A549 (cell line): Measurements from ENCODE around the gene CADM2. TPM values are rescaled to one million over a fixed set of nuclear protein-coding genes. Genes with fewer than 3 reads are reported as not detected.

Source experiments
- ATAC-seq, 2 experiments: fragments of 200-7000 bp in 1 of 2; fragments of >200 bp in 1 of 2; cut with Nextera tagmentation in 1 of 2; cut with Tn5 transposase in 1 of 2; 3 replicates each; pipeline versions ENCODE4 v1.8.0 to v1.9.1; 2018 to 2020; ENCODE audit warnings: mild to moderate bottlenecking in 1 of 2, moderate library complexity in 1 of 2
- CTCF ChIA-PET: fragments of 300-600 bp; sonication (Branson Sonifier 250); formaldehyde crosslinking; extraction: SDS; loops from one replicate; lab custom pipeline; 2021; ENCODE audit warnings: antibody characterized with exemption, inconsistent platforms; lab: Yijun Ruan, JAX
- POLR2A ChIA-PET: fragments of 350-600 bp; formaldehyde crosslinking; extraction: SDS; loops from one replicate; lab custom pipeline; 2021; ENCODE audit warnings: antibody characterized with exemption, inconsistent platforms; lab: Yijun Ruan, JAX
- DNase-seq, 2 experiments: peaks; one replicate each; pipeline versions ENCODE4 v3.0.0 to v3.0.0-alpha.2; 2011 to 2016; ENCODE audit warnings: low read depth in 1 of 2, low spot score in 1 of 2
- FAIRE-seq: peaks from 2 replicates; lab custom pipeline; 2011; peaks lifted over from hg19 to GRCh38; lab: Jason Lieb, UNC
- H3K27ac ChIP-seq, 2 experiments: fragments of >200 bp; sonication (Bioruptor Twin); formaldehyde crosslinking; 3 replicates each; pipeline ENCODE4 v1.5.1; 2016 to 2017
- H3K4me1 ChIP-seq: fragments of >200 bp; sonication (Bioruptor Twin); formaldehyde crosslinking; 3 replicates; pipeline ENCODE4 v1.6.1; 2016
- H3K4me2 ChIP-seq: fragments of >200 bp; sonication (Bioruptor Twin); formaldehyde crosslinking; 3 replicates; pipeline ENCODE4 v1.6.1; 2016
- H3K4me3 ChIP-seq: fragments of >200 bp; sonication (Bioruptor Twin); formaldehyde crosslinking; 3 replicates; pipeline ENCODE4 v1.5.1; 2016
- H3K9me3 ChIP-seq: fragments of >200 bp; sonication (Bioruptor Twin); formaldehyde crosslinking; 3 replicates; pipeline ENCODE4 v1.6.1; 2016
- CBX2 ChIP-seq: fragments of 200-600 bp; sonication (generic); IDR thresholded peaks from 2 replicates; pipeline ENCODE4 v1.6.1; 2016; ENCODE audit warnings: low read depth, mild to moderate bottlenecking, borderline replicate concordance
- CBX8 ChIP-seq: fragments of 200-600 bp; sonication (generic); IDR thresholded peaks from 2 replicates; pipeline ENCODE4 v1.6.1; 2016
- CHD2 ChIP-seq: fragments of 150-350 bp; IDR thresholded peaks from 2 replicates; pipeline ENCODE4 v1.6.1; 2014; ENCODE audit warnings: low read length; ENCODE audit not compliant: partially characterized antibody
- CHD4 ChIP-seq: fragments of 200-600 bp; sonication (generic); IDR thresholded peaks from 2 replicates; pipeline ENCODE4 v1.6.1; 2016; ENCODE audit warnings: antibody characterized with exemption, mild to moderate bottlenecking, borderline replicate concordance
- EHF ChIP-seq: fragments of 250-450 bp; sonication (Bioruptor Pico); IDR thresholded peaks from 2 replicates; pipeline ENCODE4 v1.5.0; 2020; ENCODE audit warnings: mild to moderate bottlenecking
- EHMT2 ChIP-seq: fragments of 200-600 bp; sonication (generic); IDR thresholded peaks from 2 replicates; pipeline ENCODE4 v1.6.1; 2016; ENCODE audit warnings: antibody characterized with exemption, low read depth, mild to moderate bottlenecking, moderate library complexity
- FOSL2 ChIP-seq, 2 experiments: fragments of 450-650 bp in 1 of 2; fragments of >200 bp in 1 of 2; sonication (Bioruptor Twin) in 1 of 2; formaldehyde crosslinking; IDR thresholded peaks; 2 replicates each; pipeline versions ENCODE4 v1.5.0 to v1.6.1; 2016 to 2020; ENCODE audit warnings: mild to moderate bottlenecking in 1 of 2, moderate library complexity in 1 of 2
- FOXS1 ChIP-seq: fragments of 250-450 bp; sonication (Bioruptor Pico); IDR thresholded peaks from 2 replicates; pipeline ENCODE4 v1.5.0; 2020; ENCODE audit warnings: mild to moderate bottlenecking, moderate library complexity
- HEYL ChIP-seq: fragments of 250-450 bp; sonication (Bioruptor Pico); IDR thresholded peaks from 2 replicates; pipeline ENCODE4 v1.8.0; 2021; ENCODE audit warnings: mild to moderate bottlenecking, moderate library complexity
- HOXA7 ChIP-seq: fragments of 250-450 bp; sonication (Bioruptor Pico); IDR thresholded peaks from 2 replicates; pipeline ENCODE4 v1.5.0; 2020; ENCODE audit warnings: mild to moderate bottlenecking, moderate library complexity
- KDM5A ChIP-seq: fragments of 200-600 bp; sonication (generic); IDR thresholded peaks from 2 replicates; pipeline ENCODE4 v1.6.1; 2016; ENCODE audit warnings: antibody characterized with exemption, mild to moderate bottlenecking
- NPAS2 ChIP-seq: fragments of 250-450 bp; sonication (Bioruptor Pico); IDR thresholded peaks from 2 replicates; pipeline ENCODE4 v1.8.0; 2022; ENCODE audit warnings: mild to moderate bottlenecking, moderate library complexity, borderline replicate concordance
- POLR2A ChIP-seq: IDR thresholded peaks from 2 replicates; pipeline ENCODE4 v1.6.1; 2012; ENCODE audit warnings: mild to moderate bottlenecking, low read length
- RAD21 ChIP-seq, 2 experiments: fragments of >200 bp in 1 of 2; sonication (Bioruptor Twin) in 1 of 2; formaldehyde crosslinking in 1 of 2; IDR thresholded peaks in 1 of 2; conservative IDR thresholded peaks in 1 of 2; 2 replicates in 1 of 2; 3 replicates in 1 of 2; pipeline ENCODE4 v1.6.1; 2012 to 2018; ENCODE audit warnings: inconsistent platforms in 1 of 2
- RFX5 ChIP-seq: fragments of 450-650 bp; IDR thresholded peaks from 2 replicates; pipeline ENCODE4 v1.7.1; 2014; ENCODE audit warnings: antibody characterized with exemption, mild to moderate bottlenecking, moderate library complexity
- RNF2 ChIP-seq: fragments of 200-600 bp; sonication (generic); IDR thresholded peaks from 2 replicates; pipeline ENCODE4 v1.6.1; 2016; ENCODE audit warnings: low read depth, mild to moderate bottlenecking, antibody characterized with exemption, moderate library complexity, borderline replicate concordance
- SMC3 ChIP-seq: fragments of >200 bp; sonication (Bioruptor Twin); formaldehyde crosslinking; IDR thresholded peaks from 3 replicates; pipeline ENCODE4 v1.6.1; 2018; ENCODE audit warnings: inconsistent platforms
- SREBF2 ChIP-seq: fragments of 450-650 bp; IDR thresholded peaks from 2 replicates; pipeline ENCODE4 v1.6.1; 2014; ENCODE audit warnings: mild to moderate bottlenecking, moderate library complexity
- TFCP2L1 ChIP-seq: fragments of 250-450 bp; sonication (Bioruptor Pico); IDR thresholded peaks from 2 replicates; pipeline ENCODE4 v1.5.0; 2021; ENCODE audit warnings: mild to moderate bottlenecking
- TP53 ChIP-seq: fragments of 250-450 bp; sonication (Bioruptor Pico); IDR thresholded peaks from 2 replicates; pipeline ENCODE4 v1.5.0; 2021; ENCODE audit warnings: mild to moderate bottlenecking, moderate library complexity
- ZFP36 ChIP-seq: fragments of 450-650 bp; IDR thresholded peaks from 2 replicates; pipeline ENCODE4 v1.6.1; 2014; ENCODE audit warnings: borderline replicate concordance; ENCODE audit not compliant: partially characterized antibody
- ZSCAN20 ChIP-seq: fragments of 250-450 bp; sonication (Bioruptor Pico); IDR thresholded peaks from 2 replicates; pipeline ENCODE4 v1.8.0; 2022; ENCODE audit warnings: mild to moderate bottlenecking, moderate library complexity
- WGBS: methylation state at CpG from one replicate; pipeline ENCODE4 v1.1.6; 2017; ENCODE audit errors: missing lambda C conversion rate; 5-methylcytosine and 5-hydroxymethylcytosine counted together
- polyA plus RNA-seq, 4 experiments: library from polyadenylated mRNA; depleted of rRNA in 3 of 4; stranded (reverse); fragments of >200 nt; fragmentation: RNase III in 1 of 4; extraction: RNeasy Plus Mini Kit Qiagen cat#74134 plus additional on column Dnase treatment in 1 of 4; gene quantifications; 2 replicates in 3 of 4; 3 replicates in 1 of 4; pipeline ENCODE4 v1.2.3, GENCODE V29; 2011 to 2017
- TF ChIP-seq, protein P1 (sequence below): IDR thresholded peaks from 2 replicates; pipeline ENCODE4 v1.6.1; 2012
- TF ChIP-seq, protein P2 (sequence below): IDR thresholded peaks from 2 replicates; pipeline ENCODE4 v1.6.1; 2012; ENCODE audit warnings: low read depth, borderline replicate concordance
- TF ChIP-seq, protein P3 (sequence below): fragments of >200 bp; sonication (Bioruptor Twin); formaldehyde crosslinking; IDR thresholded peaks from 3 replicates; pipeline ENCODE4 v1.5.1; 2016
- TF ChIP-seq, protein P4 (sequence below): fragments of 150-350 bp; IDR thresholded peaks from 2 replicates; pipeline ENCODE4 v1.6.1; 2014; ENCODE audit warnings: low read depth, mild to moderate bottlenecking, low read length
- TF ChIP-seq, protein P5 (sequence below): fragments of >200 bp; sonication (Bioruptor Twin); formaldehyde crosslinking; IDR thresholded peaks from 2 replicates; pipeline ENCODE4 v1.6.1; 2016
- TF ChIP-seq, protein P6 (sequence below): IDR thresholded peaks from 2 replicates; pipeline ENCODE4 v1.6.1; 2012

CADM2 gene
- polyA plus RNA-seq, 2 of the 4 experiments (the other 2 are of a cell fraction), result 0.05 to 0.71 TPM

DNA sequence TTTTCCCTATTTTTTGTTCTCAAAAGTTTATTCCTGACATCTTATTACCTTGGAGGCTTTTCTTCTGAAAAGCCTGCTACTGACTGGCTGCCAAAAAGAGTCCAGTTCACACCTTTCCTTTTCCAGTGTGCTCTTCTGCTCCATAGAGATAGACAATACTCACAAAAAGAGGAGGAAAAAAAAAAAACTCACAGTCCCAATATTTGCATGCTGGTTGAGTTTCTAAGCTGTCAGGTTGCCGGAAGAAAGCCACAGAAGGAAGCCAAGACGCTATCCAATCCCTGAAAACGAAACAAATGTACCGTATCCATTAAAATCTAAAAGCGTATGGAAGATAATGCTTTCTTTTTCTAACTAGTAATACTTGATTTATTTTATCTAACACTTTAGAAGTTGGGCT is 299.5 kb downstream of the CADM2 start:
- ChIA-PET POLR2A (no interaction called here), CTCF (no interaction called here)
- ATAC-seq (no peak), FAIRE-seq (no peak), DNase-seq (no peak)
- WGBS, result 24% methylated on average over 5 of the region's 5 CpGs
- Histone ChIP-seq H3K4me2 (no peak overlapping the region), H3K9me3 (no peaks in the 10 kb centered on the region), H3K27ac (no peak overlapping the region), H3K4me1 (no peaks in the 10 kb centered on the region), H3K4me3 (no peak overlapping the region)
- TF ChIP-seq EHF (CRISPR knock-in tag) (no peak), ZSCAN20 (no peak), TFCP2L1 (CRISPR knock-in tag) (no peak), RFX5 (no peak)
- TF ChIP-seq, protein P1, sequence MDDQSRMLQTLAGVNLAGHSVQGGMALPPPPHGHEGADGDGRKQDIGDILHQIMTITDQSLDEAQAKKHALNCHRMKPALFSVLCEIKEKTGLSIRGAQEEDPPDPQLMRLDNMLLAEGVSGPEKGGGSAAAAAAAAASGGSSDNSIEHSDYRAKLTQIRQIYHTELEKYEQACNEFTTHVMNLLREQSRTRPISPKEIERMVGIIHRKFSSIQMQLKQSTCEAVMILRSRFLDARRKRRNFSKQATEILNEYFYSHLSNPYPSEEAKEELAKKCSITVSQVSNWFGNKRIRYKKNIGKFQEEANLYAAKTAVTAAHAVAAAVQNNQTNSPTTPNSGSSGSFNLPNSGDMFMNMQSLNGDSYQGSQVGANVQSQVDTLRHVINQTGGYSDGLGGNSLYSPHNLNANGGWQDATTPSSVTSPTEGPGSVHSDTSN, result no peak

DNA sequence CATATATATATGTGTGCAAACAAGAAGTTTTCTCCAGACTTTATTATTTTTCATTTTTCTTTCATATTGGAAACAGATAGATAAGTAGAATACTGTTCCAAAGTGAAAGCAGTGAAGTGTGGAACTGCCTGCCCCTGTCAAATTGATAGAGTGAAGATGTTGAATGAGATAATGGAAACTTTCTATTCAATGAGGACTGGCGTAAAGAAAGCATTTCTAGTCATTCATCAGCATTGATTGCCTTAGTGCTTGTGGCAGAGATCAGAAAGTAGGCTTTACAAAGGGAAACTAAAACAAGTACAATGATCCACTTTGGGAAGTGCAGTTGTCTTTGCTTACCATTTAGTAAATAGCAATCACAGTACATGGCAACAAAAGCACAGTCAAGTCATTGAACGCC is 300.0 kb downstream of the CADM2 start:
- FAIRE-seq, result no peak
- no peaks in the 10 kb centered on the region for H3K4me1 ChIP-seq
- CTCF ChIA-PET, result no interaction called here
- TF ChIP-seq HEYL (CRISPR knock-in tag), result no peak
- TF ChIP-seq, protein P2, sequence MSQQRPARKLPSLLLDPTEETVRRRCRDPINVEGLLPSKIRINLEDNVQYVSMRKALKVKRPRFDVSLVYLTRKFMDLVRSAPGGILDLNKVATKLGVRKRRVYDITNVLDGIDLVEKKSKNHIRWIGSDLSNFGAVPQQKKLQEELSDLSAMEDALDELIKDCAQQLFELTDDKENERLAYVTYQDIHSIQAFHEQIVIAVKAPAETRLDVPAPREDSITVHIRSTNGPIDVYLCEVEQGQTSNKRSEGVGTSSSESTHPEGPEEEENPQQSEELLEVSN, result no peak
- TF ChIP-seq FOSL2 (IDR thresholded peaks at IDR 0.05), result no peak
- TF ChIP-seq FOSL2 (CRISPR knock-in tag; IDR thresholded peaks at IDR 0.05), result no peak
- TF ChIP-seq TFCP2L1 (CRISPR knock-in tag), result no peak
- TF ChIP-seq CBX8, result no peak
- TF ChIP-seq SMC3, result no peak
- no peak for TF ChIP-seq RNF2
- TF ChIP-seq, protein P3, sequence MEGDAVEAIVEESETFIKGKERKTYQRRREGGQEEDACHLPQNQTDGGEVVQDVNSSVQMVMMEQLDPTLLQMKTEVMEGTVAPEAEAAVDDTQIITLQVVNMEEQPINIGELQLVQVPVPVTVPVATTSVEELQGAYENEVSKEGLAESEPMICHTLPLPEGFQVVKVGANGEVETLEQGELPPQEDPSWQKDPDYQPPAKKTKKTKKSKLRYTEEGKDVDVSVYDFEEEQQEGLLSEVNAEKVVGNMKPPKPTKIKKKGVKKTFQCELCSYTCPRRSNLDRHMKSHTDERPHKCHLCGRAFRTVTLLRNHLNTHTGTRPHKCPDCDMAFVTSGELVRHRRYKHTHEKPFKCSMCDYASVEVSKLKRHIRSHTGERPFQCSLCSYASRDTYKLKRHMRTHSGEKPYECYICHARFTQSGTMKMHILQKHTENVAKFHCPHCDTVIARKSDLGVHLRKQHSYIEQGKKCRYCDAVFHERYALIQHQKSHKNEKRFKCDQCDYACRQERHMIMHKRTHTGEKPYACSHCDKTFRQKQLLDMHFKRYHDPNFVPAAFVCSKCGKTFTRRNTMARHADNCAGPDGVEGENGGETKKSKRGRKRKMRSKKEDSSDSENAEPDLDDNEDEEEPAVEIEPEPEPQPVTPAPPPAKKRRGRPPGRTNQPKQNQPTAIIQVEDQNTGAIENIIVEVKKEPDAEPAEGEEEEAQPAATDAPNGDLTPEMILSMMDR, result no peak
- no peak for TF ChIP-seq KDM5A
- no peak for TF ChIP-seq CBX2
- TF ChIP-seq, protein P4, sequence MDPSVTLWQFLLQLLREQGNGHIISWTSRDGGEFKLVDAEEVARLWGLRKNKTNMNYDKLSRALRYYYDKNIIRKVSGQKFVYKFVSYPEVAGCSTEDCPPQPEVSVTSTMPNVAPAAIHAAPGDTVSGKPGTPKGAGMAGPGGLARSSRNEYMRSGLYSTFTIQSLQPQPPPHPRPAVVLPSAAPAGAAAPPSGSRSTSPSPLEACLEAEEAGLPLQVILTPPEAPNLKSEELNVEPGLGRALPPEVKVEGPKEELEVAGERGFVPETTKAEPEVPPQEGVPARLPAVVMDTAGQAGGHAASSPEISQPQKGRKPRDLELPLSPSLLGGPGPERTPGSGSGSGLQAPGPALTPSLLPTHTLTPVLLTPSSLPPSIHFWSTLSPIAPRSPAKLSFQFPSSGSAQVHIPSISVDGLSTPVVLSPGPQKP, result no peak
- TF ChIP-seq POLR2A, result no peak
- TF ChIP-seq, protein P5, sequence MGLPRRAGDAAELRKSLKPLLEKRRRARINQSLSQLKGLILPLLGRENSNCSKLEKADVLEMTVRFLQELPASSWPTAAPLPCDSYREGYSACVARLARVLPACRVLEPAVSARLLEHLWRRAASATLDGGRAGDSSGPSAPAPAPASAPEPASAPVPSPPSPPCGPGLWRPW, result no peak
- TF ChIP-seq CHD2, result no peak
- TF ChIP-seq, protein P6, sequence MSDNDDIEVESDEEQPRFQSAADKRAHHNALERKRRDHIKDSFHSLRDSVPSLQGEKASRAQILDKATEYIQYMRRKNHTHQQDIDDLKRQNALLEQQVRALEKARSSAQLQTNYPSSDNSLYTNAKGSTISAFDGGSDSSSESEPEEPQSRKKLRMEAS, result no peak
- TF ChIP-seq, all 56 proteins: peak for 0
- Histone ChIP-seq H3K4me2 (no peak overlapping the region), H3K4me3 (no peak overlapping the region), H3K9me3 (no peaks in the 10 kb centered on the region), H3K27ac (no peak overlapping the region)
- DNase-seq (no peak), ATAC-seq (no peak)
- WGBS, result 67% methylated on average over 2 of the region's 2 CpGs
- POLR2A ChIA-PET, result no interaction called here

DNA sequence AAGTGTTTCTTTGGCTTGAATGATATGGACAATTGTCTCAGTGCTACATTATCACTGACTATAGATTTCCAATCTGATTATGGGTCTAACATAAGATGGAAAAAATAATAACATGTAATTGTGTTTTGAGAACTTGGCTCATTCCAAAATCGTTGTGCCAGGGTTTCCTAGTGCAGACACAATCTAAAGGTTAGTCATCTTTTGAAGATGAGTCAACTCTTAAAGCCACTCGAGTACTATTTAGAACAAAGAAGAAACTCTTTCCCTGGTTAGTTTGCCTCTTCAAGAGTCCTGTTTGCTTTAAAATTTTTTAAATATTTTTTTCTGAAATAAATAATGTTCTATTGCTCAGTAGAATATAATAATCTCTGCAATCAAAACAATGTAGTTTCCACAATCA is 301.0 kb downstream of the CADM2 start:
- Histone ChIP-seq H3K27ac (no peak overlapping the region), H3K9me3 (no peaks in the 10 kb centered on the region), H3K4me1 (no peaks in the 10 kb centered on the region), H3K4me3 (no peak overlapping the region), H3K4me2 (no peak overlapping the region)
- WGBS, result 0% methylated on average over 2 of the region's 2 CpGs
- FAIRE-seq (no peak), ATAC-seq (no peak), DNase-seq (no peak)
- CTCF ChIA-PET, result no interaction called here
- POLR2A ChIA-PET, result no interaction called here
- TF ChIP-seq ZFP36 (no peak), TP53 (CRISPR knock-in tag) (no peak), RAD21 (conservative IDR thresholded peaks at IDR 0.05 in 1 of 2, IDR thresholded peaks at IDR 0.05 in 1 of 2) (no peak), HOXA7 (no peak), EHMT2 (no peak), TFCP2L1 (CRISPR knock-in tag) (no peak), EHF (CRISPR knock-in tag) (no peak), FOXS1 (CRISPR knock-in tag) (no peak), CHD4 (no peak), NPAS2 (no peak), SREBF2 (no peak)
- TF ChIP-seq, protein P4, result no peak
- TF ChIP-seq, protein P5, result no peak
